Transverse colon (tissue), 4 donors: ENCODE data around the gene SRSF12.

Experiments used
- CTCF ChIP-seq, 5 experiments: fragments of 200-600 bp in 3 of 5; fragments of 450-650 bp in 2 of 5; sonication (generic) in 3 of 5; IDR thresholded peaks; 1 replicate in 2 of 5; 2 replicates in 3 of 5; pipeline ENCODE4 v1.5.1; 2016 to 2017; ENCODE audit warnings: antibody characterized with exemption in 5 of 5, inconsistent platforms in 3 of 5, mild to moderate bottlenecking in 2 of 5, moderate library complexity in 1 of 5
- EP300 ChIP-seq: sonication (generic); formaldehyde crosslinking; IDR thresholded peaks from one replicate; pipeline ENCODE4 v1.6.1; 2017; ENCODE audit warnings: antibody characterized with exemption, low read depth
- POLR2A ChIP-seq: fragments of 450-650 bp; IDR thresholded peaks from one replicate; pipeline ENCODE4 v1.6.1; 2016; ENCODE audit warnings: antibody characterized with exemption, mild to moderate bottlenecking, moderate library complexity
- POLR2AphosphoS5 ChIP-seq, 3 donors: sonication (generic); formaldehyde crosslinking; IDR thresholded peaks; one replicate each; pipeline ENCODE4 v1.6.1; 2016; ENCODE audit warnings: antibody characterized with exemption in 3 of 3

- TF ChIP-seq EP300 = no peak
- no peak for TF ChIP-seq CTCF (IDR thresholded peaks at IDR 0.05)
- TF ChIP-seq POLR2AphosphoS5 (IDR thresholded peaks at IDR 0.05) = peak; percentile 100
- TF ChIP-seq POLR2A = peak; percentile 100
Measured at GRCh38 chr6:89080281-89081128, 37.4 kb downstream of the SRSF12 start, which contains the start of gene PNRC1.
